ENCODE results near the gene SLC25A52. TPM values are rescaled to one million over a fixed set of nuclear protein-coding genes. Genes with fewer than 3 reads are reported as not detected.

Gene SLC25A52
- total RNA-seq, 1 donor from 2014 or later = not detected

- H3K9me3 Mint-ChIP-seq (ENCODE audit: unreplicated experiment) = peaks cover 14% of the 10 kb centered on the region
- no peak for DNase-seq
- H3K27ac Mint-ChIP-seq (ENCODE audit: unreplicated experiment) = no peak overlapping the region
- H3K4me3 Mint-ChIP-seq (ENCODE audit: unreplicated experiment) = no peak overlapping the region
- H3K36me3 Mint-ChIP-seq (ENCODE audit: unreplicated experiment) = peaks cover 10% of the 10 kb centered on the region
- peaks cover 19% of the 10 kb centered on the region for H3K4me1 Mint-ChIP-seq (ENCODE audit: low read depth, unreplicated experiment)
- no peak for TF ChIP-seq CTCF (IDR thresholded peaks at IDR 0.05; ENCODE audit: partially characterized antibody, unreplicated experiment)
- peaks cover 6% of the 10 kb centered on the region for H3K27me3 Mint-ChIP-seq (ENCODE audit: unreplicated experiment)
Observed at GRCh38 chr18:31716362-31716761, 44.3 kb downstream of the SLC25A52 start.

GRCh38 chr18:31711365-31712172 is 49.1 kb downstream of the SLC25A52 start:
- H3K27ac Mint-ChIP-seq (ENCODE audit: unreplicated experiment) = peak overlapping the region; percentile 50

GRCh38 chr18:31710826-31711225 is 49.9 kb downstream of the SLC25A52 start:
- Mint-ChIP-seq H3K4me3 (ENCODE audit: unreplicated experiment) (no peak overlapping the region), H3K27me3 (ENCODE audit: unreplicated experiment) (peaks cover 6% of the 10 kb centered on the region), H3K36me3 (ENCODE audit: unreplicated experiment) (no peaks in the 10 kb centered on the region), H3K4me1 (ENCODE audit: low read depth, unreplicated experiment) (peaks cover 19% of the 10 kb centered on the region), H3K27ac (ENCODE audit: unreplicated experiment) (no peak overlapping the region), H3K9me3 (ENCODE audit: unreplicated experiment) (peaks cover 9% of the 10 kb centered on the region)
- no peak for DNase-seq
- TF ChIP-seq CTCF (IDR thresholded peaks at IDR 0.05; ENCODE audit: partially characterized antibody, unreplicated experiment) = no peak

More at GRCh38 chr18:31711365-31712172, 49.1 kb downstream of the SLC25A52 start:
- Mint-ChIP-seq H3K36me3 (ENCODE audit: unreplicated experiment) (no peaks in the 10 kb centered on the region), H3K9me3 (ENCODE audit: unreplicated experiment) (peaks cover 9% of the 10 kb centered on the region), H3K4me3 (ENCODE audit: unreplicated experiment) (no peak overlapping the region), H3K4me1 (ENCODE audit: low read depth, unreplicated experiment) (peaks cover 19% of the 10 kb centered on the region), H3K27me3 (ENCODE audit: unreplicated experiment) (peaks cover 6% of the 10 kb centered on the region)
- no peak for TF ChIP-seq CTCF (IDR thresholded peaks at IDR 0.05; ENCODE audit: partially characterized antibody, unreplicated experiment)
- no peak for DNase-seq

Other genes starting within 250 kb of the SLC25A52 start
- not detected for gene TTR, start 169.0 kb downstream of the SLC25A52 start, total RNA-seq (ENCODE audit: unreplicated experiment)
- 16.5 TPM for gene B4GALT6, start 76.3 kb downstream of the SLC25A52 start, total RNA-seq (ENCODE audit: unreplicated experiment)
- 41.0 TPM for gene TRAPPC8, start 182.2 kb upstream of the SLC25A52 start, total RNA-seq (ENCODE audit: unreplicated experiment)